ENCODE data around the gene PPP1R16B. TPM values are rescaled to one million over a fixed set of nuclear protein-coding genes. Genes with fewer than 3 reads are reported as not detected.

Gene PPP1R16B
- not detected for polyA plus RNA-seq (2012; ENCODE audit: insufficient read length, low read depth)

DNA sequence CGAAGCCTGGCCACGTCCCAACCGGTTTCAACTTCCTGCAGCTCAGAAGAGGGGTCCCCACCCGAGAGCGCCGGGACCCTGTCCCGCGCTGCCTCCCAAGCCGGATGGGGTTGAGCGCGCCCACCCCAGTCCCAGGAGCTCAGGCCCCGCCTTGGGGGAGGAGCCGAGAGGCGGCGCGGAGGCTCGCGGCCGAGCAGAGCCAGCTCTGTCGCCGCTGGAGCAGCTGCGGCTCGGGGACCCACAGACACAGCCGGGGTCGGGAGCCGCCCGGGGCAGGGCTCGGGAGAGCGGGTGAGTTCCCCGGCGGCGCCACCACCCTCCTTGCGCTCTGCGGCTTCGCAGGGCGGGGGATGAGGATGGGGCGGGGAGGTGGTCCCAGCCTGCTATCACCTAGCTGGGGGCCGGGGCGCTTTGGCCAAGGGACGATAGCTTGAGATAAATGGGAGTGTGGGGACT, at the start of gene PPP1R16B:
Gene PPP1R16B (plus strand): TSS at position 196 of the 456 bp plus-strand sequence. CDS start 30,229 bp downstream, outside the sequence.
- TF ChIP-seq FOXP2 (optimal IDR thresholded peaks at IDR 0.05; ENCODE audit: borderline replicate concordance, extremely low read depth, extremely low read length, insufficient read depth) (no peak), SIN3A (IDR thresholded peaks at IDR 0.05; ENCODE audit: borderline replicate concordance, insufficient read depth, low read length) (no peak)
- TF ChIP-seq, protein P1, sequence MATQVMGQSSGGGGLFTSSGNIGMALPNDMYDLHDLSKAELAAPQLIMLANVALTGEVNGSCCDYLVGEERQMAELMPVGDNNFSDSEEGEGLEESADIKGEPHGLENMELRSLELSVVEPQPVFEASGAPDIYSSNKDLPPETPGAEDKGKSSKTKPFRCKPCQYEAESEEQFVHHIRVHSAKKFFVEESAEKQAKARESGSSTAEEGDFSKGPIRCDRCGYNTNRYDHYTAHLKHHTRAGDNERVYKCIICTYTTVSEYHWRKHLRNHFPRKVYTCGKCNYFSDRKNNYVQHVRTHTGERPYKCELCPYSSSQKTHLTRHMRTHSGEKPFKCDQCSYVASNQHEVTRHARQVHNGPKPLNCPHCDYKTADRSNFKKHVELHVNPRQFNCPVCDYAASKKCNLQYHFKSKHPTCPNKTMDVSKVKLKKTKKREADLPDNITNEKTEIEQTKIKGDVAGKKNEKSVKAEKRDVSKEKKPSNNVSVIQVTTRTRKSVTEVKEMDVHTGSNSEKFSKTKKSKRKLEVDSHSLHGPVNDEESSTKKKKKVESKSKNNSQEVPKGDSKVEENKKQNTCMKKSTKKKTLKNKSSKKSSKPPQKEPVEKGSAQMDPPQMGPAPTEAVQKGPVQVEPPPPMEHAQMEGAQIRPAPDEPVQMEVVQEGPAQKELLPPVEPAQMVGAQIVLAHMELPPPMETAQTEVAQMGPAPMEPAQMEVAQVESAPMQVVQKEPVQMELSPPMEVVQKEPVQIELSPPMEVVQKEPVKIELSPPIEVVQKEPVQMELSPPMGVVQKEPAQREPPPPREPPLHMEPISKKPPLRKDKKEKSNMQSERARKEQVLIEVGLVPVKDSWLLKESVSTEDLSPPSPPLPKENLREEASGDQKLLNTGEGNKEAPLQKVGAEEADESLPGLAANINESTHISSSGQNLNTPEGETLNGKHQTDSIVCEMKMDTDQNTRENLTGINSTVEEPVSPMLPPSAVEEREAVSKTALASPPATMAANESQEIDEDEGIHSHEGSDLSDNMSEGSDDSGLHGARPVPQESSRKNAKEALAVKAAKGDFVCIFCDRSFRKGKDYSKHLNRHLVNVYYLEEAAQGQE (IDR thresholded peaks at IDR 0.05; ENCODE audit: insufficient read depth in 1 of 2, low read depth in 2 of 2, low read length in 2 of 2): no peak

- TF ChIP-seq POLR2AphosphoS5 (IDR thresholded peaks at IDR 0.05; ENCODE audit: low read depth, low read length) (no peak), FOXP2 (optimal IDR thresholded peaks at IDR 0.05; ENCODE audit: borderline replicate concordance, extremely low read depth, extremely low read length, insufficient read depth) (no peak), TAF1 (IDR thresholded peaks at IDR 0.05; ENCODE audit: borderline replicate concordance, insufficient read depth, low read length) (no peak), SIN3A (IDR thresholded peaks at IDR 0.05; ENCODE audit: borderline replicate concordance, insufficient read depth, low read length) (no peak)
- TF ChIP-seq, protein P1 (IDR thresholded peaks at IDR 0.05; ENCODE audit: insufficient read depth in 1 of 2, low read depth in 2 of 2, low read length in 2 of 2): no peak
These were observed 48.2 kb upstream of the PPP1R16B start for GRCh38 chr20:38757145-38757775.

- TF ChIP-seq, protein P1 (IDR thresholded peaks at IDR 0.05; ENCODE audit: insufficient read depth in 1 of 2, low read depth in 2 of 2, low read length in 2 of 2): no peak
- TF ChIP-seq FOXP2 (optimal IDR thresholded peaks at IDR 0.05; ENCODE audit: borderline replicate concordance, extremely low read depth, extremely low read length, insufficient read depth): no peak
- no peak for TF ChIP-seq SIN3A (IDR thresholded peaks at IDR 0.05; ENCODE audit: borderline replicate concordance, insufficient read depth, low read length)
- TF ChIP-seq POLR2AphosphoS5 (IDR thresholded peaks at IDR 0.05; ENCODE audit: low read depth, low read length): no peak
- TF ChIP-seq TAF1 (IDR thresholded peaks at IDR 0.05; ENCODE audit: borderline replicate concordance, insufficient read depth, low read length): no peak
These were observed 46.4 kb upstream of the PPP1R16B start for GRCh38 chr20:38759106-38759505.

DNA sequence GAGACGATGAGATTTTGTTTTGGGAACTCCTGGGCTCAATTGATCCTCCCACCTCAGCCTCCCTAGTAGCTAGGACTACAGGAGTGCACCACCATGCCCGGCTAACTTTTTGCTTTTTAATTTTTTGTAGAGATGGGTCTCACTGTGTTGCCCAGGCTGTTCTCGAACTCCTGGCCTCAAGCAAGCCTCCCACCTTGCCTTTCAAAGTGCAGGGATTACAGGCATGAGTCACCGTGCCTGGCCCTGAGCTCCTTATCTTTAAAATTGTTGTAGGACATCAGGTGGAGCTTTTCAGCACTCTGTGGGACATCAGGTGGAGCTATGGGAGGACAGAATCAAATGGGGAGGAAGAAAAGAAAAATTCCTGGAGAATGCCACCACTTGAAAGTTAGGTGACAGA, 44.5 kb upstream of the PPP1R16B start:
- TF ChIP-seq, protein P1 (IDR thresholded peaks at IDR 0.05; ENCODE audit: insufficient read depth in 1 of 2, low read depth in 2 of 2, low read length in 2 of 2): no peak
- TF ChIP-seq FOXP2 (optimal IDR thresholded peaks at IDR 0.05; ENCODE audit: borderline replicate concordance, extremely low read depth, extremely low read length, insufficient read depth): no peak
- no peak for TF ChIP-seq TAF1 (IDR thresholded peaks at IDR 0.05; ENCODE audit: borderline replicate concordance, insufficient read depth, low read length)
- no peak for TF ChIP-seq SIN3A (IDR thresholded peaks at IDR 0.05; ENCODE audit: borderline replicate concordance, insufficient read depth, low read length)
- no peak for TF ChIP-seq POLR2AphosphoS5 (IDR thresholded peaks at IDR 0.05; ENCODE audit: low read depth, low read length)
